Mononuclear cell (primary cell): ENCODE data around the gene CAMK1D. TPM values are rescaled to one million over a fixed set of nuclear protein-coding genes. Genes with fewer than 3 reads are reported as not detected.

ENCODE experiments used
- H3K27me3 ChIP-seq: 2 replicates; pipeline ENCODE4 v1.6.0; 2011; ENCODE audit warnings: low read length, control low read depth; ENCODE audit not compliant: insufficient read depth
- H3K4me1 ChIP-seq: 2 replicates; pipeline ENCODE4 v1.5.1; 2011; ENCODE audit warnings: mild to moderate bottlenecking, low read length, control low read depth; ENCODE audit not compliant: insufficient read depth
- H3K4me3 ChIP-seq: 2 replicates; pipeline ENCODE4 v1.5.1; 2011; ENCODE audit warnings: mild to moderate bottlenecking, low read length, moderate library complexity
- H3K9me3 ChIP-seq: 2 replicates; pipeline ENCODE4 v1.5.1; 2011; ENCODE audit warnings: low read depth, mild to moderate bottlenecking, control low read depth, low read length
- total RNA-seq: library from RNA; depleted of rRNA; stranded (reverse); fragments of >200 nt; gene quantifications from one replicate; pipeline ENCODE4 v1.2.3, GENCODE V29; 2012

Gene CAMK1D
- total RNA-seq, 1 donor, result 11.0 TPM

DNA sequence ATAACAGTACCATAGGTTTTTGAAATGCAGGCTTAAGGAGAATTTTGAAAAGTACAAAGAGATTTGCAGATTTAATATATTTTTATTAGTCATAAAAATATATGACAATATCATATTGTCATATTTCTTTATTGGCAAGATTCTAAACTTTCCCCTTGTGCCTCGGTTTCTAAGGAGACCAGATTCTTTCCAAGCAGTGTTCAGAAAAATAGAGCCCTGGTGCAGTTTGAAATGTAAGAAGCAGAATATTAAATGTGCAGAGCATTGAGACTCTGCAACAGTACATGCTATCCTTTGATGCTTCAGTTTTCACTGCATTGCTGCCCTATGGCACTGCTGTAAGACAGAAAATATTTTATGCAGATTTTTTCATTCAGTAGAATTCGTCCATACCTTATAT, 408.9 kb downstream of the CAMK1D start:
- H3K27me3 ChIP-seq, result no peaks in the 10 kb centered on the region

DNA sequence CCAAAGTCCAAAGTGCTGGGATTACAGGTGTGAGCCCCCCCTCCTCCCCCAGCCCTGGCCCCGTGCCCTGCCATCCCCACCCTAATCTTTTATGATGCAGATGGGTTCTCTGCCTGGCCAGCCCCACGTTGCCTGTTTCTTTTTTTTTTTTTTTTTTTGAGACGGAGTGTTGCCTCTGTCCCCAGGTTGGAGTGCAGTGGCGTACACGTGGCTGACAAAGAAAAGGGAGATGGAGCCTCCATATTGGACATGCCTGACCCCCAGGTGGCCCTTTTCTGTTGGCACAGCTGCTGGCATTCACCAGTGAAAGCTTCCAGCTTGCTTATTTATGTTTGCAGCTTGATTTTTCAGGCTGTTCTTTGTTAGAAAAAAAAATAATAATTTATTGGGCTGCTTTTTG, 416.9 kb downstream of the CAMK1D start:
- no peaks in the 10 kb centered on the region for H3K9me3 ChIP-seq
- no peaks in the 10 kb centered on the region for H3K4me1 ChIP-seq
- no peak overlapping the region for H3K4me3 ChIP-seq
- H3K27me3 ChIP-seq, result no peaks in the 10 kb centered on the region

More for the DNA sequence above, 408.9 kb downstream of the CAMK1D start:
- Histone ChIP-seq H3K4me3 (no peak overlapping the region), H3K9me3 (no peaks in the 10 kb centered on the region), H3K4me1 (no peaks in the 10 kb centered on the region)

DNA sequence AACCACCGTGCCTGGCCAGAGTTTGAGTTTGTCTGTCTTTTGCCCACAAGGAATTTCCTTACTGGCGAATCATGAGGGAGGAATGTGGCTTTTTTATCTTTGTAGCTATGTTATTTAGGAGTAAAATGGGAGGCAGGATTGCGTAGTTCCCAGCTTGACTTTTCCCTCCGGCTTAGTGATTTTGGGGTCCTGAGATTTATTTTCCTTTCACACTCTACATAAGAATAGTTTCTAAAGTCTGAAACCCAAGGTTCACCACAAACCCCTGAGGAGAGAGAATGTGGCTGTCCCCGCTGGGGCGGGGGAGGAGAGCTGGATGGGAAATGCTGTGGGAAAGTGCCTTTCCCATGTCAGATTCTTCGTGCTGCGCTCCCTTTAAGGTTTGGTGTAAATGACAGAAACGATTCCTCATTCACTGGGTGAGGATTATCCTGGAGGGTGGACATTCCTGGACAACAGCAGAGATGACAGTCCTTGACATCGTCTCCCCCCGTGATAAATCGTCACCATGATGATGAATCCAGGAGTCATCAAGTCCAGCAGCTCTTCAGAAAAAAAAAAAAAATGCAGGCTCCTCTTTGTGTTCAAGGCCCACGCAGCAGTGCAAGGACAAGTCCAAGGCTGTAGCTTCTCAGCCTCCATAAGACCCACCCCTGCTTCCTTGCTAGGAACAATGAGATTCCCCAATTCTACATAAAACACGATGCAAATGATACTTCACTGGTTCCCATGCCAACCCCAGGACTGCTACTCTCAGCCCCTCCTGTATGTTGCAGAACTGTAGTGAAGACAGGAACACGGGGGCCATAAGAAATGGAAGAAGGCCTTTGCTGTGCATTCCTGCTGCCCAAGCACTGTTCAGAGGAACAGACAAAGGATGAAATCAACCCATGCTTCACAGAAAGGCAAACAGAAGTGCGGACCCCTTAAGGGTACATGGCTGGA, 419.1 kb downstream of the CAMK1D start:
- Histone ChIP-seq H3K27me3 (no peaks in the 10 kb centered on the region), H3K9me3 (no peaks in the 10 kb centered on the region)

DNA sequence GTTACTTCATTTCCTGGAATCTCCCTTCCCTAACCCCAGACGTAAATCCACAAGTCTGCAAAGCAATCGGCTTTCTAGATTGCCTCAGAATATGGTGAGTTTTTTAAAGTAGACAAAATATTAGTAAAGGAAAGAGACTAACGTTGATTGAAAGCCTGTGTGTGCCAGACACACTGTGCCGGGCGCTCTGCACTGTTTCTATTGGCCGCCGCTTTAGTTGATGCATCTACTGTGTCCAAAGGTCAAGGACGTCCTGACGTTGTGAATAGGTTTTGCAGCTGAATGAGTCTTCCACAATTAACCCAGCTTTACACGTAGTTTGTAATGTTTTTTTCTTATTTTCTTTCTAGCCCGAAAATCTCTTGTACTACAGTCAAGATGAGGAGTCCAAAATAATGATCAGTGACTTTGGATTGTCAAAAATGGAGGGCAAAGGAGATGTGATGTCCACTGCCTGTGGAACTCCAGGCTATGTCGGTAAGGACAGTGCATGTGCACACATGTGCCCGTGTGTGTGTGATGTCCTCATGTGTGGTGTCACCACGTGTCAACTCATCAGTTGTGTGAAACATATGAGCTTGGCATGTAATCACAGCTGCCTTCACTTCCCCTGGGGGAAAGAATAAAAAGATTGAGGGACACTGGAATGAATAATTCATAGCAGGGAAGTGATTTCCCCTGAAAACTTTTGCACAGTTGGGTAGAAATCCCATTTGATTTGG, 420.1 kb downstream of the CAMK1D start:
- Histone ChIP-seq H3K4me3 (no peak overlapping the region), H3K4me1 (no peaks in the 10 kb centered on the region)

More for the DNA sequence above, 419.1 kb downstream of the CAMK1D start:
- Histone ChIP-seq H3K4me3 (no peak overlapping the region), H3K4me1 (no peaks in the 10 kb centered on the region)

DNA sequence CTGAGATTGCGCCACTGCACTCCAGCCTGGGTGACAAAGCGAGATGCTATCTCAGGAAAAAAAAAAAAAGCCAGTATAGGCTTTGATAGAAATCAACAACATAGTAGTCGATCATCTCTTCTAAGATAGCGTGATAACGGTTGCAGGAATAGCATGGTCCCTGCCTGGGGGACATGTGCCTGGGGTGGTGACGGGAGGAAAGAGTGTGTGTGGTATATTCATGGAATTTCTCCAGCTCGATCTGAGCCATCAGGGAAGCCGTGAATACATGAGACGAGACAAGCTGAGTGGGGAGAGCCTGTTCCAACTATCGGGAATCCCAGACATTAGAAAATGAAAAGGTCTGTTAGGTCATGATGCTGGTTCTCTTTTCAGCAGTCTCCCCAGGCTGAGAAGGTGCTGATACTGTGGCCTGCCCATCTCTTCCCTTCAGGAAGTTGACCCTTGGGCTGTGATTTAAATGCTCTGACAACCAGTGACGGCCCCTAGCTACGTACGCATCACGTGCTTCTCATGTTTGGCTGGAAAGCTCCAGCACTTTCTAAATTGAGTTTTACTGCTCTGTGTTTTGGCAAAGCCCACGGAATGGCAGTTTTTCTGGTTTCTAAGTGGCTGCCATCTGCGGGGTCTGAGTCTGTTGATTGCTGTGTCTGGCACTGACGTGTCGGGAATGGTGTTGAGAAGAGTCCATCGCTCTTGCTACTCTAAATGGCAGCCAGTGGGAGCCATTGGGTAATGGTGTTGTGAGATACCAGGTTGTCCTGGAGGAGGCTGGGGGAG, 422.8 kb downstream of the CAMK1D start:
- H3K27me3 ChIP-seq, result no peaks in the 10 kb centered on the region
- H3K9me3 ChIP-seq, result no peaks in the 10 kb centered on the region
- H3K4me1 ChIP-seq, result no peaks in the 10 kb centered on the region
- H3K4me3 ChIP-seq, result no peak overlapping the region

More for the DNA sequence above, 420.1 kb downstream of the CAMK1D start:
- H3K27me3 ChIP-seq, result no peaks in the 10 kb centered on the region
- no peaks in the 10 kb centered on the region for H3K9me3 ChIP-seq

DNA sequence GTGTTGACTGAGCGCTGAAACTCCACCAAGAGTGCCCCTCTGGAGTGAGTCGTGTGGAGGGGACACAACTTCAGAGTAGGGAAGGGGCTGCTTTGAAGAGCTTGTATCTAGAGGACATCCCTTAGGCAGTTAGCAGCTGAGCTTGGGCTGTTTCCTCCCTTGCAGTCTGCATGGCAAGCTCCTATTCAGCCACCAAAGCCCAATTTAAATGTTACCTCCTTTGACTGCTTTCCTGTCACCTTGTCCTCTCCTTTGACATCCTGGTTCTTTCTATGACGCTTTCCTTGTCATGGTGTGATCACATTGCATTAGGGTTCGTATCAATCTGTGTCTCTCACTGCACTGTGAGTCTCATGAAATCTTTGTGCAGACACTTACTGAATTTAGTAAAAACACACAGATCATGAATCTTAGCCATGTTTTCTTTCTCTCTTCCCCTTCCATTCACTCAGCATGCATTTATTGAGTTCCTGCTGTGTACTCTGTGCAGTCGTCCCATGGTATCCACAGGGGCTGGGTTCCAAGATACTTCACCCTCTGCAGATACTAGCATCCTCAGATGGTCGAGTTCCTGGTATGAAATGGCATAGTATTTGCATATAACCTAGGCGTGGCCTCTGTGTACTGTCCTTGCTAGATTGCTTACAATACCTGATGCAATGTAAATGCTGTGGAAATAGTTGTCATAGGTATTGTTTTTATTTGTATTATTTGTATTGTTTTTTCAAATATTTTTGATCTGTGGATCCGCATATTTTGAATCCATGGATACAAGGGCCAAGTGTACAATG, 423.6 kb downstream of the CAMK1D start:
- Histone ChIP-seq H3K9me3 (no peaks in the 10 kb centered on the region), H3K4me3 (no peak overlapping the region), H3K4me1 (no peaks in the 10 kb centered on the region), H3K27me3 (no peaks in the 10 kb centered on the region)

DNA sequence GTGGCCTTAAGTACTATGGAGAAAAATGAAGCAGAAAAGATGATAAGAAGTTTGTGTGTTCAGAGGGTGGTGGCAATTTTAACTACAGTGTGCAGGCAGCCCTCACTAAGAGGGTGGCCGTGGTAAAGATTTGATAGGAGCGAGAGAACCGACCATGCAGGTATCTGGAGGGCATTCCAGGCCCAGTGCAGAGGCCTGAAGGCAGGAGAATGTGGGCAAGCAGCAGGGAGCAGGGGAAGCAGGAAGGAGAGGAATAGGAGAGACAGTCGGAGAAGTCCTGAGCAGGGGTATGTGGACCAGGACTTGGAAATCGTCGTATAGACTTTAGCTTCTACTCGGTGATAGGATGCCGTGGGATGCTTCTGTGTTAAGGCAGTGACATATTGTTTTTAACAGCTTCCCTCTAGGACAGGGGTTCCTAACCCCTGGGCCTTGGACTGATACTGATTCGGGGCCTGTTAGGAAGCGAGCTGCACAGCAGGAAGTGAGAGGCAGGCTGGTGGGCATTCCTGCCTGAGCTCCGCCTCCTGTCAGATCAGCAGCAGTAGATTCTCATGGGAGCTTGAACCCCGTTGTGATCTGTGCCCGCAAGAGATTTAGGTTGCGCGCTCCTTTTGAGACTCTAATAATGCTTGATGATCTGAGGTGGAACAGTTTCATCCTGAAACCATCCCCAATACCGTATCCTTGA, 425.0 kb downstream of the CAMK1D start:
- H3K27me3 ChIP-seq, result no peaks in the 10 kb centered on the region
- no peak overlapping the region for H3K4me3 ChIP-seq
- H3K4me1 ChIP-seq, result no peaks in the 10 kb centered on the region
- no peaks in the 10 kb centered on the region for H3K9me3 ChIP-seq

DNA sequence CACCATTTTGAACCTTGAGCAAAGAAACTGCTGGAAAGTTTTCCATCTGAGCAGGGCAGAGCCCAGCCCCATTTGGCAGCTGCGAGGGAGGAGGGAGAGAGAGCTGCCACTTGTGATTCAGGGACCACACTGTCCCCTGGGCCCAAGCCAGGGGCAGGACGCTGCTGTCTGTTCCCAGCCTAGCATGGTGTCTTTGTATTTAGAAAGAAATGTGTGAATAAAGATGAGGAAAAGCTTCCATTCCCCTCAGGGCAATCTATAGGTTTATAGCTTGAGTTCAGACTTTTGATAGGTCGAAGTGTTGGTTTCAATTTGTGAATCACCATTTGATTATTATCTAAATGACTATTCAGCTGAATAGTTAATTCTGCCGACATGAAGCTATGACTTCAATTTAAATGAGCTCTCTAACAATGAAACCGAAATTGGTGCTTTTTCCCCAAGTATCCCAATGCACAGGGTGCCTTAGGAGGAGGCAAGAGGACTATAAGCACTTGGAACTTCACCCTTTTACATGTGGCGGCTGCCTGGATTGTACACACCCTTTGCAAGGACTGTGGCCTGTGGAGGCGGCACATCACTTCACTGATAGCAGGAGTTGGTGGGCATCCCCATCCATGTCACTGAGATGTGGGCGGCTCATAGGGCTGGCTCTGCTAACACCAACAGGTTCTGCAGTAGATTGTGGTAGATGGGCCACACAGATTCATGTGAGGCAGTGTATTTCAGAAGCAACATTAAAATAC, 428.7 kb downstream of the CAMK1D start:
- Histone ChIP-seq H3K27me3 (no peaks in the 10 kb centered on the region), H3K4me3 (no peak overlapping the region), H3K4me1 (no peaks in the 10 kb centered on the region), H3K9me3 (no peaks in the 10 kb centered on the region)

DNA sequence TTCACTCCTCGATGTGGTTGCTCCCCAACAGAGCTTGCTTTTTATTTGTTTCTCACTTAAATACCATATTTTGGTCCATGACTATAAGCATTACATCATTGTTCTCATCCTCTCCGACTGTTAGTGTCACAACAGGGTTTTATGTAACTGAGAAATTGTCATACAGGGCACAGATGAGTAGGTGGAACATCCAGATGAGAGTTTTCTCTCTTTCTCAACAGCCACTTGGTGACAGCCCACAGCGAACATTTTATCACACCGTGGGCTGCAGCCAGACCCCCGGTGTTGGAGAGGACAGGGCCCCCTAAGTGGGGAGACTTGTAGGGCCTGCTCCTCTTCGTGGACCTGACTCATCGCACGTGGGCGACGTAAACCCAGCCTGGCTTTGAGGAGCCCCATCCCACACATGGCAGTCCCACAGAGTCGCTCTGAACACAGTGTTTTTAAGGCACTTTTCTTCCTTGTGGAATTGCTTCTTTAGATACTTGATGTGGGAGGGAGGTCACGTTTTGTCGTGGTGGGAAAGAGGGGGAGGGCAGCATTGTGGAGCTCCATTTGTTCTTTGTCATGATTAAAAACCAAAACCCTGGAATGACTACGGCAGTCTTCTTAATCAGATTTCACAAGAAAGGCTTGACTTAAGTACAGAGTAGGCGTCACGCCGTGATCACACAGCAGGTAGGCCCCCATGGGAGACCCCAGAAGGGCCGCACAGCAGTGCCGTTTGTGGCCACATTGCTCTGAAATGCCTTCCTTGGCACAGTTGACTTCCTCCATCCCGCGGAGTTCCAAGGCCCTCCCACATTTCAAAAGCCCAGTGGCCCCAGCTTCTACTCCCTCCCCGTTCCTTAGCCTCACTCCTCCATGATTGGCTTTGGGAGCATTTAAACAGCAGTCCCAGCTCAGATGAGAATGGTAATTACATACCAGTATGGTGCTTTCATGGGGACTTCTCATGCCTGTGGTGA, 431.6 kb downstream of the CAMK1D start:
- no peaks in the 10 kb centered on the region for H3K4me1 ChIP-seq
- H3K9me3 ChIP-seq, result no peaks in the 10 kb centered on the region
- no peak overlapping the region for H3K4me3 ChIP-seq
- no peaks in the 10 kb centered on the region for H3K27me3 ChIP-seq

DNA sequence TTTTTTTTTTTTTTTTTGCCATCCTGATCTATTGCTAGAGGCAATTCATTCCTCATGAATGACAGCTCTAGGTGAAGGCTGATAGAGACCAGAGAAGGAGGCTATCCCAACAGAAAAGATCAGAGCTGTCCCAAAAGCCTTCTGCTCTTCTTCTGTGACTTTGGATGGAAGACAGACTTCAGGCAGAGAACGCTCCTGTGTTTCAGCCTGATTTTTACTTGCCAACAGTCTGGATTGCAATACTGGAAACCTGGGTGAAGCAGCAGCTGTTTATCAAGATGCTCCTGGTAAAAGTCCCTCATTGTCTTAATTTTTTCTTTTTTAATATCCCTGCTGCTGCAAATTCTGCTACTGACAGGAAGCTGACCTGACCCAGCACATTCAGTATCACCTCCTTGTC, 432.6 kb downstream of the CAMK1D start:
- Histone ChIP-seq H3K27me3 (no peaks in the 10 kb centered on the region), H3K4me3 (no peak overlapping the region), H3K9me3 (no peaks in the 10 kb centered on the region), H3K4me1 (no peaks in the 10 kb centered on the region)

DNA sequence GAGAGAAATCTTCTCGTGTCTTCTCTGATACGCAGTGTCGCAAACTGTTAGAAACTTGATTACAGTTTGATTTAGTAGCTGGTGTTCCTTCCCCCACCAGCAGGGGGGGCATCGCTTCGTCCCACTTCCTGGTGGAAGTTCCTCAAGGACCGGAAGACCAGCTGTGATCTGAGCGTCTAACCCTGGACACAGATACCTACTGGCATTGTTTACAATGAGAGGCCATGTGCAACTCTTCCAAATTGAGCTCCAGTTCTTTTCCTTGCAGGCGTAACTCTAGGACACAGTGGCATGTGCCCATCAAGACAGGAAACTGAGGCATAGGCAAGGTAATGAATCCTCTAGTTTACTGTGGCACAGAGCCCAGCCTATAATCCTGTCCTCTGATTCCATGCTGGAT, 433.2 kb downstream of the CAMK1D start:
- Histone ChIP-seq H3K27me3 (no peaks in the 10 kb centered on the region), H3K9me3 (no peaks in the 10 kb centered on the region), H3K4me1 (no peaks in the 10 kb centered on the region), H3K4me3 (no peak overlapping the region)

DNA sequence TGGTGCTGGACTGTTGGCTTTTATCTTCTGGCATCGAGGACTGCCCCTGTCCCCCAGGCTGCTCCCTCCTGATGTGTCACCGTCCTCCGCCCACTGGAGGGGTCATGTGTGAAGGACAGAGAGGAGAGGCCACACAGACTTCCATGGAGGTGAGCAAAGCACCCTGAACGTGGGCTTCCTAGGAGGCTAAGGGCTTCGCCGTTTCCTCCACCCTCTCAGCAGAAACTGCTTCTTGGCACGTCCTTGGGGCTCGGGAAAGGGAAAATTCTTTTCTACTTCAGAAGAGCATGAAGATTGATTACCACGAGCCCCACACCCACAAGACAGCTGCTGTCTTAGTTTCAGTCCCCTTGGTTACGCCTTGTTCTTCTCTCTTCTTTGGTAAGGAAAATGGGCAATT, 433.9 kb downstream of the CAMK1D start:
- no peaks in the 10 kb centered on the region for H3K4me1 ChIP-seq
- H3K27me3 ChIP-seq, result no peaks in the 10 kb centered on the region
- H3K9me3 ChIP-seq, result no peaks in the 10 kb centered on the region
- no peak overlapping the region for H3K4me3 ChIP-seq
